HEK293T (cell line): ENCODE data around the gene HAT1.

Source experiments
- ELF4 ChIP-seq: fragments of 450-650 bp; IDR thresholded peaks from 2 replicates; pipeline ENCODE4 v1.6.1; 2017; ENCODE audit warnings: antibody characterized with exemption
- FOXA1 ChIP-seq: fragments of 450-650 bp; IDR thresholded peaks from 2 replicates; pipeline ENCODE4 v1.6.1; 2016; ENCODE audit warnings: mild to moderate bottlenecking
- FOXM1 ChIP-seq: fragments of 450-650 bp; IDR thresholded peaks from 2 replicates; pipeline ENCODE4 v1.6.1; 2017; ENCODE audit warnings: mild to moderate bottlenecking, borderline replicate concordance
- HDGF ChIP-seq: fragments of 450-650 bp; IDR thresholded peaks from 2 replicates; pipeline ENCODE4 v1.6.1; 2017; ENCODE audit warnings: antibody characterized with exemption, borderline replicate concordance
- NFRKB ChIP-seq: fragments of 450-650 bp; IDR thresholded peaks from 2 replicates; pipeline ENCODE4 v1.6.1; 2016; ENCODE audit warnings: mild to moderate bottlenecking, moderate library complexity
- SP1 ChIP-seq: fragments of 450-650 bp; IDR thresholded peaks from 2 replicates; pipeline ENCODE4 v1.6.1; 2017

DNA sequence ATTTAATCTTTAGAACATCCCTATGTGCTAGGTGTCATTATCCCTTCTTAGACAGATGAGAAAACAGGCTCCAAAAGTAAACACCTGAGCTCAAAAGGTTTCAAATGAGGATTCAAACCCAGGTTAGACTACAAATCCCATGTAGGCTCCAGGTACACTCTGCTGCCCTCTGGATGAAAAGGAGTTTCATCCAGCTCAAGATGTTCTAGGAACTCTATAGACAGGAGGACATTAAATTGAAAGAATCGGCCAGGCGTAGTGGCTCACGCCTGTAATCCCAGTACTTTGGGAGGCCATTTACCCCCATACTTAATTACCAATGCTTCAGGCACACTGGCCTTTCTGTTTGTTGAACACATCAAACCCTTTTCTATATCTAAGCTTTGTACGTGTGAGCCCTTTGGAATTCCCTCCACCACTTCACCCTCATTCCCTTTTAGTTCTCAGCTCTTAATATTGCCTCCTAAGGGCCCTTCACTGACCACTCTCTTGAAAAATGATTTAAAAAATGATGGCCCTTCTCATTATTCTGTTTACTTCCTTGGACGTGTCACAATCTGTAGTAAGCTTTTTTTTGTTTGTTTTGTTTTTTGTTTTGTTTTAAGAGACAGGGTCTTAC is 38.9 kb upstream of the HAT1 start:
- TF ChIP-seq HDGF (no peak), ELF4 (no peak), NFRKB (no peak), FOXA1 (no peak), FOXM1 (no peak), SP1 (no peak)
